Fibroblast of upper back skin (primary cell): Measurements from ENCODE around the gene LGALS3BP.

Source experiments
- DNase-seq: peaks from one replicate; pipeline ENCODE4 v3.0.0-alpha.2; 2013

Gene LGALS3BP

DNA sequence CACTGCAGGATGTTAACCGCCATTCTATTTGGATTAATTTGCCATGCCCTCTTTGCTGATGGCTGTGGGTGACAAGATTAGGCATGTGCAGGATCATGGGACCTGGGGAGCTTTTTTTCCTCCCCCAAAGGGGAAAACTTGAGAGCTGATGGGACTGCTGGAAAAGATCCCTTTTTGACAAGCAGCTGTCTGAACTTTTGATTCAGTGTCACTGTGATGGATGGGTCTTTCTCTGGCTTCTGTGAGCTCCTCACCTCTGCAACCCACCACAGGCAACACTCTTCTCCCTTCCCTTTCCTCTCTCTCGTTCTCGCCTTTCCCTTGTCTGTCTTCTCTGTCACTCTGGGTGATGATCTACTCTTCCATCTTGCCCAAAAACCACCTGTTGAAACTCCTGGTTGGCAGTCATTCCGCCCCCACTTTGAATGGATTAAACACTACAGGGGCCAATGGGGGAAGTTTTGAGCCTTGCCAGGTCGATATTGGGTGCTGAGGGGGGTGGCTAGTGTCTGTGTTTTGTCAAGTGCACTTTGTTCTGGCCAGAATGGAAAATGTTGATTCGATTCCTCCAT lies 32.9 kb upstream of the LGALS3BP start:
- DNase-seq = no peak

GRCh38 chr17:79011451-79012147 lies 31.9 kb upstream of the LGALS3BP start:
- DNase-seq = peak; percentile 62

GRCh38 chr17:79010304-79010646 lies 30.6 kb upstream of the LGALS3BP start:
- no peak for DNase-seq

DNA sequence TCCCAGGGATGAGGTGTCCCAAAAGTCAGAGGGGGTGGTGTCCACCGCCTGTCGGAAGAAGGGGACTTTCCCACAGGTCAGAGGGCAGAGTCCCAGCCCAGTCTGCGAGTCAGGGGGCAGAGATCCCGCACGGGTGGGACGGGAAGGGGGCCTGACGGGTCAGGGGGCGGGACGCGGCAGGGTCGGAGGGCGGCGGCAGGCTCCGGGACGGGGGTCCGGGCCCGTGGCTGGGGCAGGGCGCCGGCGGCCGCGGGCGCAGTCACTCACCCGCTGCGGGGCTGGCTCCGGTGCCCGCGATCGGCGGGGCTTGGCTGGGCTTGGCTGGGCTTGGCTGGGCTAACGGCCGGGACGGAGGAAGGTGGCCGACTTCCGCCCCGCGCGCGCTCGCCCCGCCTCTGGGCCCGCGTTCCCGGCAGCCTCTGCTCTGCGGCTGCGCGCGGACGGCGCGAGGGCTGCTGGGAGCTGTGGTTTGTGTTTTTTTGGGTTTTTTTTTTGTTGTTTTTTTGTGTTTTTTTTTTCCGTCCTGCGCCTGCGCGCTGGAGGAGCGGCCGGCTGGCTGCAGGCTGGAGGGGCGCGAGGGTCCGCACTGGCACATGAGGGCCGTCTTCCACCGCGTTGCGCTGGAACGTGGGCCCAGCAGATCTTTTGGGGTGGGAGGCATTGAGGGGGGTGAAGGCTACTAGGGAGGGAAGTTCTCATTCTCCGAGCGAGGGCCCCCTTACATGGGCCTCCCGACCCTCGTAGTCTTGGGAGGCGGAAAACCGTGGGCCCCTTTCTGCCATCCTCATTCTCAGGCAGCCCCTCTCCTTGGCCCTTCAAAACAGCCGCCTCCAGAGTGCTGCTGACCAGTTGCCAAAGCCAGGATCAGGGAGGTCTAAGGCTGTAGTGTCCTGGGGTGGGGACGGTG lies 29.9 kb upstream of the LGALS3BP start, which contains the start of gene CANT1:
CANT1 (minus strand) TSS at position 368 of the 907 bp plus-strand sequence. CDS start 12,142 bp downstream, outside the sequence.
- peak; percentile 85 for DNase-seq

DNA sequence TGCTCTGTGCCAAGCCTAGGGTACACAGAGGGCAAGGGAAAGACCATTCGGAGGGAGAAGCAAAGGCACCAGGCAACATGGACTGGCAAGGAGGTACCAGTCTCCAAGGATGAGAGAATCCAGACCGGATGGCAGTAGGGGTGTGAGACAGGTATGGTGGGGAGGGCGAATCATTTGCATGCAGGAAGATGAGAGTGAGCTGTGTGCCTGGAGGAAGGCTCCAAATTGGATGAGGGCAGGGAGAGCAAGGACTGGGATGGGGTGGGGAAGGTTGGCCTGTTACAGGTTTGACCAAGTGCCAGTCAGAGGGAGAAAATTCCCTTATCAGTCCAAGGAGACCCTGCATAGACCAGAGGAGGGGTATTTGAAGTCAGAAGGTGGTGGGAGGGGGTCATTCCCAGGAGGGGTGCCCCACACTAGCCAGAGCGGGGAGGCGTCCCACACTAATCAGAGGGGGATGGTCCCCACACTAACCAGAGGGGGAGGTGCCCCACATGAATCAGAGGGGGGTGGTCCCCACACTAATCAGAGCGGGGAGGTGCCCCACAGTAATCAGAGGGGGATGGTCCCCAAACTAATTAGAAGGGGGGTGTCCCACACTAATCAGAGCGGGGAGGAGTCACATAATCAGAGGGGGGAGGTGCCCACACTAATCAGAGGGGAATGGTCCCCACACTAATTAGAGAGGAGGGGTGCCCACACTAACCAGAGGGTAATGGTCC lies 29.1 kb upstream of the LGALS3BP start:
- DNase-seq = no peak

DNA sequence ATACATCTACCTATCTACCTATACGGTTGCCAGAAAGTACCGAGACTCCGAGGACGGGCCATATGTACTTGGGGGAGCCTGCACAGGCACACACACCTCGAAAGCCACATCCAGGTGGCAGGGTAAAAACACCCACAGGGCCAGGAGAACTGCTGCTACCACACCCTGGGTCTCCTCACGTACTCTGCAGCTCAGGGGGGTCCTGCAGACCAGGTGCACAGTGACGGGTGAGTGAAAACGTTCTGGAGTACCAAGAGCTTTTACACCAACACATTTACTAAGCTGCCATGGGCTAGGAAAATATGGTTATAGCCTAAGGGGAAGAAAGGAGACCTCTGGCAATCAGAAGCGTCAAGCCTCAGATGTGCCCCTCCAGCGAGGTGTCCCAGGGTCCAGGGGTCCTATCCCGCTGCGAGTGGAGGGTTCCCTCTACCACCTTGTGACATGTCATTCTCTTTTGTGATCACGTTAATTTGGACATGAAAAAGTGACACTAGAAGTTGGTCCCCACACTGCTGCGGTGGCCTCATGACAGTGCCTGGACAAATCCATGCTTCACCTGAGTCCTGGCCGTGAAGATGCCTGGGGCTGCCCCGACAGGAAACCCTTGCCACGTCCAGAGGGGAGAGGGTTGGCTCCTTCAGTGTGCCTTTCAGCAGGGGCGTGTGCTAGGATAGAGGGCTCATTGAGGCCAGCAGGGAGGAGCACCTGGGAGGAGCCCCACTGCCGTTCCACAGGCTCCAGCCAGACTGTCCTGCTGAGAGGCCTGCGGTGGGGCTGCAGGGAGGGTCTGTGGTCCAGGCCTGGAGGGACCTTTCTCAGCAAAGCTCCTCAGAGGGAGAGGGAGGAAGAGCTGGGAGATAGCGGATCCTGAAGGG lies 28.0 kb upstream of the LGALS3BP start:
- DNase-seq = no peak

GRCh38 chr17:79006794-79007503 lies 27.2 kb upstream of the LGALS3BP start:
- no peak for DNase-seq

GRCh38 chr17:79006046-79006445 lies 26.3 kb upstream of the LGALS3BP start:
- no peak for DNase-seq

- no peak for DNase-seq
Observed at GRCh38 chr17:79005063-79005861, 25.5 kb upstream of the LGALS3BP start.

GRCh38 chr17:79003661-79004411 lies 24.1 kb upstream of the LGALS3BP start:
- DNase-seq = no peak

DNA sequence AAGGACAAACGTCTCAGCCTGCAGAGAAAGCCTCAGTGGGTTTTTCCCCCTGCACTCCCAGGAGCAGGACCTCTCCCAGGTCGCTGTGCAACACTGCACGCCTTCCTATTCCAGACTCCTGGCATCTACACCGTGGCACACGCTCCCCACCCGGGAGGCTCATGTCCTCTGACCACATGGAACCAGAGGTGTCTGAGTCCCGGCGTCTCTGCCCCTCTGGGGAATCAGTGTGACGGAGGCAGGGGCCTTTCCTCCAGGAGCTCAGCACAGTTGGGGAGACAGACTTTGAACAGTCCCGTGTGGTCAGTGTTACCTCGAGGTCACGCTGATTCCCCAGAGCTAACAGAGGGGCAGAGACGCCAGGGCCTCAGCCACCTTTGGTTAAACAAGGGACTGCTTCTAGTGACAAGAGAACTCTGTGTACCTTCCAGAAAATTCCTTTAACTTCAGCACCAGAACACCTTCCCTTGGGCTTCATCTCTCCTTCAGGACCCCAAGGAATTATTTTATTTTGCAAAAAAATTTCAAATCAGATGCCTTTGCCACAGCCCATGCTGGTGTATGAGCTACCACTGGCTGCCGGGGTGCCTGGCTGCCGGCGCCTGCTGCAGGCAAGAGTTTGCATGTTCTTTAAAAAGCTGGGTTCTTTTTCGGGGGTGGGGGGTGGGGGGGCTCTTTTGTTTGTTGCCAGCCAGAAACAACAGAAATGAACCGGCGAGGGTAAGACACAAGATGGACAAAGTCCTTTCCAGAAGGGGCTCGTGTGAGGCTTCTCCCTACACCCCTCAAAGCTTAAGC lies 23.3 kb upstream of the LGALS3BP start:
- DNase-seq = no peak

DNA sequence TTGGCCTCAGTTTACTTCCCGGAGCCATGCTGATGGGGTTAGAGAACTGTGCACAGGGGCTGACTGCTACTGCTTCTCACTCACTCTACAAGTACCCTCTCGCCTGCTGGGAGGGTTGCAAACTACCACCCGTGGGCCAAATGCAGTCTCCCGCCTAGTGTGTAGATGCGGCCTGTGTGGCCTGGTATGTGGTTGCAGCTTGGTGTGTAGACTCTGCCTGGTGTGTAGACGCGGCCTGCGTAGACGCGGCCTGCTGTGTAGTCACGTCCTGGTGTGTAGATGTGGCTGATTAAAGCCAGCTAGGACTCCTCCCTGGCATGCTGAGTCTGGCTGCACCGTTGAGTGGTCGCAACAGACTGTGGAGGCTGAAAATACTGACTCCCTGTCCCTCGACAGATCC lies 22.6 kb upstream of the LGALS3BP start:
- no peak for DNase-seq

DNA sequence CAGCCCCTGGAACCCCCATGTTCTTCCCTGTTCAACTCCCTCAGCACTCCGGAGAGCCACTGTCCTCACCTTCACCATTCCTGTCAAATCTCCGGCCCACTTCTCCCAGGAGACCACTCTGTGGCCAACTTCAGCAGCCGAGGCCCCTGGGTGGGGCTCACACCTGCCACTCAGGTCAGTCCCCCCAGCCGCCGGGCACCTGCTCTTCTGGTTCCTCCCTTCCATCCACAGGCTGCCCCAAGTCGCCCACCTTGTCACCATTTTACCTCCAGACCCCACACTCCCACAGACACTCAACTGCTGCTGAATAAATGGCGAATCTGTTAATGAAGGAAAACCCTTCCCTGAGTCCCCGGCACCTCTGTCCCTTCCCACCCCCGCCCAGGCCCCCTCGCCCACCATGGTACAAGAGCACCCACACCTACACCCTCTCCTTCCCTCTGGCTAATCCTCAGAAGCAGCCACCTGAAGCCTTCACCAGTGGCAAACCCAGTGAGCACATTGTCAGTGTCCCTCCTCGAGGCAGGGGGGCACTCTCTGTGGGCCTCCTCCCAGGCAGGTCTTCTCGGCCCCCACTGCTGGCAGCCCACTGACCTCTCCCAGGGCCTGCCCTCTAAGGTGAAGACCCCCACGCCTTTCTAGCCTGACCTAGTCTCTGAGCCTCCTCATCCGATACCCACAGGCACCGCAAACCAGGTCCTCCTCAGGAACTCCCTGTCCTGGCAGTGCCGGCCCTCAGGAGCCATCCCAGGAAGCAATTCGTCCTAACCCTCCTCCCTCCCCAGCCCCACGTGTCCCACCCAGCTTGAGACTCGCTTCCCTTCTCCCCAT lies 21.7 kb upstream of the LGALS3BP start:
- DNase-seq = no peak

DNA sequence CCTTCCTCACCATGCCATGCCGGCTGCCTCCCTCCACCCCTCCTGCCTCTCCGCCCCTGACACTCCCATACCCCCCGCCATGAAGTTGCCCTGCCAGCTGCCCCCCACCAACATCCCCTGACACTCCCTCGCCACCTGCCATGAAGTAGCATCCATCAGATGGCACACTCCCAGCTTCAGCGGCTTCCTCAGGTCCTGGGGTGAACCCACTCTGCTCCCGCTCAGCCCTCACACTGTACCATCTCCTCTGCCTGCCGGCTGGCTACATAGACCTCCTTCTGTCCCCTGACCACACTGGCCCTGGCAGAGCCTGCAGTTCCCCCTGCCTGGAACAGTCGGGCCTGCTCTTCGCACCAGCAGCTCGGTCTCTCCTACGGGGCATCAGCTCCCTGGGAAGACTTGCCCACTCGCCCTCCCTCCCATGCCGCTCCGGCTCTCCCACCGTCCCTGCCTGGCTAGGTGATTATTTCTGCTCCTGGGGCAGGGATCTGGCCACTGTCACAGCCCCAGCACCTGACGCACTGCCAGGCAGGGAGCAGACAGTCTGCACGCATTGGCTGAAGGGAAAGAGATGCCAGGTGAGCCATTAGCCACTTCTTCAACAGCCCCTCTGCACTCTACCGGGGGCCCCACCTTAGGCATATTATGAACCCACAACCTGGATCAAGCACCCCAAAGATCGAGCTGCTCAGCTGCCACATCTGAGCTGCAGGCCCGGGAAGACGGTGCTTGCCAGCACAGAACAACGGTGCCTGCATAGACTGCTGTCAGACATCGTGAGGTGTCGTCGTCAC lies 20.9 kb upstream of the LGALS3BP start:
- DNase-seq = no peak

DNA sequence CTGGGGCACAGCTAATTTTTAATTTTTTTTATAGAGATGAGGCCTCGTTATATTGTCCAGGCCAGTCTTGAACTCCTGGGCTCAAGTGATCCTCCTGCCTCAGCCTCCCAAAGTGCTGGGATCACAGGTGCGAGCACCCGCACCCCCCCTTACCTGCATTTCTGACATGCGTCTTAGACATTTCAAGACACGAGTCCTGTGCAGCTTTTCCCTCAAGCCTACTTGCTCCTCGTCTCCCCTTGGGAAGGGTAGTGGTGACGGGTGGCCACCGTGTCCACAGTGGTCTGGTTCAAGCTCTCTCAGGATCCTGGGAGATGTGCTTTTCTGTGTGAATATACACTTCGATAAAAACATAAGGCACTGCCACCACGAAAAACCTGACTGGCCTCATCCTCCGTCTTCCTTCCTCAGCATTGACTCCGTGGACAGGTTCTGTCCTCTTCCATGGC lies 20.2 kb upstream of the LGALS3BP start:
- no peak for DNase-seq

DNA sequence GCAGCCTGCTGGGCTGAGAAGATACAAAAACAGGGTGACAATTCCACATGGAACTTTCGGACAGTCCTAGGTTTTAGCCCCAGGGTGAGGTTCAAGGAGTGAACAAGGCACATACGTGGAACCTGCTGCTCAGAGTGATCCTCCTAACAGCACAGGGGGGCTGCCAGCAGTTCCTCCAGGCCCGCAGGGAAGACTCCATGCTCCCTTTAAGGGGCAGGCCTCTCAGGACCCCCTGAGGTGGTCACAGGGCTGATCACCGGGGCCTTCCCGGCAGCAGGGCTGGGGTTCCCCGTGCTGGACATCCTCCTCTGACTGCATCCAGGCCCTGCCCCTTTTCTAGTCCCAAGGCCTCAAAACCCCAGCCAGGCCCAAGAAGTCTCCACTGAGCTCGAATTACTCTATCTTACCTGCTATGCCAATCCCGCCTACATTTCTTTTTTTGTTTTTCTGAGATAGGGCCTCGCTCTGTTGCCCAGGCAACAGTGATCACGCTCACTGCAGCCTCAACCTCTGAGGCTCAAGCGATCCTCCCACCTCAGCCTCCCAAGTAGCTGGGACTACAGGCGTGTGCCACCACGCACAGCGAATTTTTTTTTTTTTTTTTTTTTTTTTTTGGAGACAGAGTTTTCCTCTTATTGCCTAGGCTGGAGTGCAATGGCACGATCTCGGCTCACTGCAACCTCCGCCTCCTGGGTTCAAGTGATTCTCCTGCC lies 19.5 kb upstream of the LGALS3BP start:
- DNase-seq = no peak
